Gastrocnemius medialis (tissue), 4 donors: ENCODE results near the gene C20orf141. TPM values are rescaled to one million over a fixed set of nuclear protein-coding genes. Genes with fewer than 3 reads are reported as not detected.

Source experiments
- ATAC-seq, 2 donors: fragments of 150-250 bp; one replicate each; pipeline ENCODE4 v1.9.1; 2016
- DNase-seq, 2 donors: peaks; one replicate each; pipeline ENCODE4 v3.0.0-alpha.2; 2019
- H3K27ac ChIP-seq, 4 donors: fragments of 200-600 bp; sonication (generic); 1 replicate in 1 of 4; 2 replicates in 3 of 4; pipeline ENCODE4 v1.5.1; 2016 to 2018; ENCODE audit warnings: mild to moderate bottlenecking in 2 of 4, moderate library complexity in 1 of 4
- H3K27me3 ChIP-seq, 3 donors: fragments of 200-600 bp; sonication (generic) in 2 of 3; 1 replicate in 1 of 3; 2 replicates in 2 of 3; pipeline versions ENCODE4 v1.5.1 to v1.6.0; 2016 to 2019; ENCODE audit warnings: mild to moderate bottlenecking in 1 of 3, moderate library complexity in 1 of 3
- H3K36me3 ChIP-seq, 2 donors: fragments of 200-600 bp; sonication (generic) in 1 of 2; one replicate each; pipeline ENCODE4 v1.5.1; 2017 to 2018
- H3K4me1 ChIP-seq, 2 donors: fragments of 200-600 bp; sonication (generic) in 1 of 2; one replicate each; pipeline ENCODE4 v1.5.1; 2016 to 2017; ENCODE audit warnings: mild to moderate bottlenecking in 2 of 2
- H3K4me3 ChIP-seq, 4 donors: fragments of 200-600 bp; sonication (generic) in 3 of 4; 1 replicate in 1 of 4; 2 replicates in 3 of 4; pipeline ENCODE4 v1.5.1; 2016 to 2019; ENCODE audit warnings: mild to moderate bottlenecking in 2 of 4
- H3K9me3 ChIP-seq, 3 donors: fragments of 200-600 bp; sonication (generic) in 2 of 3; 1 replicate in 1 of 3; 2 replicates in 2 of 3; pipeline ENCODE4 v1.5.1; 2016 to 2019
- CTCF ChIP-seq, 5 experiments: fragments of 450-650 bp in 3 of 5; fragments of 200-600 bp in 2 of 5; sonication (generic) in 2 of 5; IDR thresholded peaks in 4 of 5; conservative IDR thresholded peaks in 1 of 5; 1 replicate in 4 of 5; 2 replicates in 1 of 5; pipeline ENCODE4 v1.5.1; 2016 to 2019; ENCODE audit warnings: antibody characterized with exemption in 5 of 5, mild to moderate bottlenecking in 3 of 5, moderate library complexity in 3 of 5
- POLR2A ChIP-seq, 2 donors: fragments of 450-650 bp; IDR thresholded peaks; one replicate each; pipeline ENCODE4 v1.6.1; 2017; ENCODE audit warnings: antibody characterized with exemption in 2 of 2, mild to moderate bottlenecking in 2 of 2, moderate library complexity in 2 of 2
- in situ Hi-C, 4 donors: fragments of 200-750 bp; cut with MboI; loops; one replicate each; pipeline versions ENCODE4 v1.15.0 to v1.8.0; 2017; ENCODE audit warnings: low sequenced_read_pairs in 4 of 4
- intact Hi-C: fragments of 100-400 bp; cut with DNase I; formaldehyde crosslinking; loops from one replicate; pipeline ENCODE4 v1.15.1; 2023; ENCODE audit warnings: low total_unique reads
- total RNA-seq, 4 donors: library from RNA; depleted of rRNA; stranded (reverse); fragments of >200 nt; gene quantifications; one replicate each; pipeline versions ENCODE4 v1.1.0 to v1.2.3, GENCODE V29; 2016

The C20orf141 gene
- total RNA-seq, 4 donors from 2014 or later, result not detected

DNA sequence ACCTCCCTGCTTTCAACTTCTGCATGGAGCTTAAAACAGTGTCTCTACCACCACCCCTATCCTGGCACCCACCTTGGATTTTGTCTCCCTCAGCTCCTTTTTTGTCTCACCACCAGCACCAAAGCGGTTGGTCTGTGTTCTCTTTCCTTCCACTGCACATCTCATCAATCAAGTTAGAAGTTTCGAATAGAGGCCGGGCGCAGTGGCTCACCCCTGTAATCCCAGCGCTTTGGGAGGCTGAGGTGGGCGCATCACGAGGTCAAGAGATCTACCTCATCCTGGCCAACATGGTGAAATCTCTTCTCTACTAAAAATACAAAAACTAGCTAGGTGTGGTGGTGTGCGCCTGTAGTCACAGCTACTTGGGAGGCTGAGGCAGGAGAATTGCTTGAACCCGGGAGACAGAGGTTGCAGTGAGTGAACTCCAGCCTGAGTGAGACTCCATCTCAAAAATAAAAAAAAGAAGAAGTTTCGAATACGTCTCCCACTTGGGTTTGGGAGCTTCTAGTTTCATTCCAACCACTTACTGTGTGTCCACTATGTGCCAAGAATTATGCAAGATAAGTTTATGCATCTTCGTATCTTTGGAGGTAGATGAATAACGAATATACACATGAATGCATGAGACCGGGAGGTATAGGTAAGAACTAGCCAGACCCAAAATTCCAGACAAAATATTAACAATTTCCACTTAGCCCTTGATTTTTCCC, 19.8 kb downstream of the C20orf141 start:
- no peak for ATAC-seq
- Histone ChIP-seq H3K4me1 (peaks cover 3 to 5% of the 10 kb centered on the region in 2 donors), H3K4me3 (no peak overlapping the region), H3K27me3 (peaks cover 0 to 5% (median 0%) of the 10 kb centered on the region in 3 donors), H3K9me3 (no peaks in the 10 kb centered on the region), H3K27ac (no peak overlapping the region), H3K36me3 (no peaks in the 10 kb centered on the region)
- TF ChIP-seq CTCF (IDR thresholded peaks at IDR 0.05 in 4 of 5, conservative IDR thresholded peaks at IDR 0.05 in 1 of 5), result no peak
- TF ChIP-seq POLR2A (IDR thresholded peaks at IDR 0.05), result no peak
- in situ Hi-C loops (loop anchor here in 1 of 4 donors (25.0 kb wide), 1 partner anchor 1722 kb away; the partner anchor contains the start of gene PSMF1), intact Hi-C loops (no loop called here)
- DNase-seq, result no peak

DNA sequence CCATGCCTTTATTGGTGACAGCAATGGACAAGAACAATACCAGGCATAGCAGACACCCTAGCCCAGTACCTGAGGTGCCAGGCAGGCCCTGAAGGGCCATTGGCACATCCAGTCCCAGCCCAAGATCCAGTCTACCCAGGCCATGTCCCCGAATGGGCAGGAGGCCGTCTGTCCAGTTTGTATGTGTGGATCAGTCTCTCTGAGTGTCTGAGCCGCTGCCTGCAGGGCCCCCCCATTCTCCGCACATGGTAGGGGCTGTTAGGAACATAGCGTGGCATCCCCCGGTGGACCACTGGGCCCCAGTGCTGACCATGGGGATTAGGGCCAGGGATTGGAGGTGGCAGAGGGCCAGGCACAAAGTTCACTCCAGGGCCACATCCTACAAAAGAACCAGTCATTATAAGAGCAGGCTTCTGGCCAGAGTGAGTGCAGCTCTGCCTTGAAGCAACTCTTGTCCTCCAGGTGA, 20.6 kb downstream of the C20orf141 start:
- no peak for TF ChIP-seq CTCF (IDR thresholded peaks at IDR 0.05 in 4 of 5, conservative IDR thresholded peaks at IDR 0.05 in 1 of 5)
- no peak for TF ChIP-seq POLR2A (IDR thresholded peaks at IDR 0.05)
- DNase-seq (no peak), ATAC-seq (no peak)
- Histone ChIP-seq H3K27ac (no peak overlapping the region), H3K36me3 (no peaks in the 10 kb centered on the region), H3K9me3 (no peaks in the 10 kb centered on the region), H3K4me1 (peaks cover 7 to 11% of the 10 kb centered on the region in 2 donors), H3K27me3 (no peaks in the 10 kb centered on the region), H3K4me3 (no peak overlapping the region)
- in situ Hi-C loops, result loop anchor here in 1 of 4 donors (25.0 kb wide), 1 partner anchor 1723 kb away; the partner anchor contains the start of gene PSMF1
- intact Hi-C loops, result no loop called here

DNA sequence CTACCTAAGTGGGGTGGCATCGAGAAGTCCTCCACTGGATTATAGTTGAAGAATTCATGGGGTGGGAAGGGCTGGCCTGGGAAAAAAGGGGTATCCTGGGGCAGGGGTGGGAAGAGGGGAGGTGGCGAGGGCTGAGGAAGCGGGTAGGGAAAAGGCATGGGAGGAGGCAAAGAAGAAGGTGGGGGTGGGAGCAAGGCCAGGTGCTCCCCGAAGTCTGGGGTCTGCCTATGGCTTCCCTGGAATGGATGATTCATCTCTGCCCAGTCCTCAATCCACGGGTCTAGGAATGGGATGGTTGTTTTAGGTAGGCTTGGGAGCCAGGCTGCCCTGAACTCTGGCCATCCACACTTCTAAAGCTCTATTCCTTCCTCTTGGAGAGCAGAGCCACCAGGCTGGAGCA, 21.2 kb downstream of the C20orf141 start:
- intact Hi-C loops (no loop called here), in situ Hi-C loops (loop anchor here in 1 of 4 donors (25.0 kb wide), 1 partner anchor 1724 kb away; the partner anchor contains the start of gene PSMF1)
- no peak for TF ChIP-seq POLR2A (IDR thresholded peaks at IDR 0.05)
- TF ChIP-seq CTCF (IDR thresholded peaks at IDR 0.05 in 4 of 5, conservative IDR thresholded peaks at IDR 0.05 in 1 of 5), result no peak
- ATAC-seq (no peak), DNase-seq (no peak)
- Histone ChIP-seq H3K27me3 (no peaks in the 10 kb centered on the region), H3K4me3 (no peak overlapping the region), H3K36me3 (no peaks in the 10 kb centered on the region), H3K27ac (no peak overlapping the region), H3K9me3 (no peaks in the 10 kb centered on the region), H3K4me1 (peaks cover 7 to 11% of the 10 kb centered on the region in 2 donors)

- DNase-seq, result no peak
- no peak overlapping the region for H3K27ac ChIP-seq
- no peak for TF ChIP-seq POLR2A (IDR thresholded peaks at IDR 0.05)
- TF ChIP-seq CTCF (IDR thresholded peaks at IDR 0.05 in 4 of 5, conservative IDR thresholded peaks at IDR 0.05 in 1 of 5), result no peak
- peaks cover 16 to 23% of the 10 kb centered on the region in 2 donors for H3K4me1 ChIP-seq
- H3K27me3 ChIP-seq, result no peaks in the 10 kb centered on the region
- H3K4me3 ChIP-seq, result no peak overlapping the region
- in situ Hi-C loops, result loop anchor here in 1 of 4 donors (25.0 kb wide), 1 partner anchor 1725 kb away; the partner anchor contains the start of gene PSMF1
- H3K9me3 ChIP-seq, result no peaks in the 10 kb centered on the region
- H3K36me3 ChIP-seq, result no peaks in the 10 kb centered on the region
- ATAC-seq, result no peak
- intact Hi-C loops, result no loop called here
These were observed 22.6 kb downstream of the C20orf141 start for GRCh38 chr20:2837221-2837960.
